T-helper 9 cell (primary cell): ENCODE results near the gene SLC38A5.
"Not testable (repeated sequence)": the region's sequence is repeated elsewhere in the genome, so short reads cannot be mapped to it uniquely, and the experiment has no call there.

Source experiments
- DNase-seq: peaks from one replicate; pipeline ENCODE4 v3.0.0-alpha.2; 2020

The SLC38A5 gene

DNA sequence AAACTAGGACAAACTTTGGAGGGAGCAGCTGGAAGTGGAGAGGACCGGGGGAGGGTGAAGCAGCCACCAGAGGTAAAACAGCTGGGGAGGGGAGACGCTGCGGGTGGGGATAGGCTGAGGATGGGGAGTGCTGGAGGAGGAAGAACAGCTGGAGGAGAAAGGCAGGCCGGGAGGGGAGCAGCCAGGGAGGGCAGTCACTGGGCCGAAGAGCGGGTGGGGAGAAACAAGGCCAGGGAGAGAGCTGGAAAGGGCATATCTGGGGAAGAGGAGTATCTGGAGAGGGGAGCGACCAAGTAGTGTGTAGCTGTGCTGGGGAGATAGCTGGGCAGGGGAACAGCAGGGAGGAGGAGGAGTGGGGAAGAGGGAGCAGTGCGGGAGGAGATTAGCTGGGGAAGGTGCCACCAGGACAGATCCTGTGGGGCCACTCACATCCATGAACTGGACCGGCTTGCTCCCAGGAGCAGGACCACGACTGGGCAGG, 2.7 kb downstream of the SLC38A5 start:
- no peak for DNase-seq

- DNase-seq = no peak
Measured at GRCh38 chrX:48466696-48467095, 3.4 kb downstream of the SLC38A5 start.

DNA sequence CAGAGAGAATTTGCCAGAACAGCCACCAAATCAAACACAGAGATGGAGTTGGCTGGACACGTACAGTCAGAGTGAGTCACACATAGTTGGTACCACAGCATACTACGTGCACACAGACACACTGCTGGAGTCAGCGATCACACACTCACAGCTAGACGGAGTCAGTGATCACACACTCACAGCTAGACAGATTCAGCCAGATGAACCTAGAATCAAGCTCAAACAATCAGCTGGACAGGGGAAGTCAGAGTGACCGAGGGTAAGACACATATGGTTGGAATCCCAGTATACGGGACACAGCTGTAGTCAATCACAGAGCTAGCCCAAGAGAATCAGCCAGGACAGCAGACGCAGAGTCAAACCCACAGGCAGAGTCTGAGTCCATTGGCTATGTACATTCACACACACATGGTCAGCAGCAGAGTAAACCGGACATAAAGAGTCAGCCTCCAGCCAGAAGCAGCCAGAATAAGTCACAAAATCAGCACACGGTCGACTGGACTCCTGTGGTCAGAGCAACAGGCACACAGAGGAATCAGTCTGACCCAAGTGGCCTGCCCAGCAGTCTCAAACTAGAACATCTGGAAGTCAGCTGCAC, 4.6 kb downstream of the SLC38A5 start:
- DNase-seq = no peak

GRCh38 chrX:48461830-48462229, 8.2 kb downstream of the SLC38A5 start:
- no peak for DNase-seq

DNA sequence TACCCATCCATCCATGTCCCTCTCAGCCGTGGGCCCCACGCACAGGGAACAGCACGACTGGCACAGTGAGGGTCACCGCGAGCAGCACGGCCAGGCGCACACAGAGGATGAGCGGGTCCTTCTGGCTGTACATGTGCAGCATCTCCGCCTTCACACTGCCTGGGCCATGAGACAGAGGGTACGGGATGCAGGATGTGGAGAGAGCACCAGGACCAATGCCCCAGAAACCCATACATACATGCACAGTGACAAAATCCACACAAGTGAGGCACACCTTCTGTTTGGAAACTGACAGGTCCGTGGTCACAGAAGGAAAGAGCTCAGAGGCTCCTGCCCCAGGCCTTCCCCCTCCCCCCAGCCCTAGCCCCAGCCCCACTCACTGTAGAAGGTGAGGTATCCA, 9.5 kb downstream of the SLC38A5 start:
- DNase-seq = no peak

- no peak for DNase-seq
Measured at GRCh38 chrX:48460031-48460430, 10.0 kb downstream of the SLC38A5 start.

DNA sequence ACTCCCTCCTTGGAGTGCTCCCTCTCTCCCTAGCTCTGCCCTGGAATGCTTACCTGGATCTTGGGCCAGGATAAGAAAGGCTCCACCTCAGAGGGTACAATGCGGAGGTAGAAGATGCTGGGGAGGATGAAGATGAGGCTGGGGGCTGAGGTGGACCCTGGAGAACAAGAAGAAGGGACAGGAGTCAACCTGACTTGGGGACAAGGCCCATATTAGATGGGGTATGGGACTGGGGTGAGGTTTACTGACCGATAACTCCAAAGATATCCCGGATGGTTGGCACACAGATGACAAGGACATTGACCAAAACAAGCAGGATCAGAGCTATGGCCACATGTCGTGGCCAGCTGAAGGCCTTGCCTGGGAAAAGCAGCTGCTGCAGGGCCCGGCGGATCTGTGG, 10.6 kb downstream of the SLC38A5 start:
- no peak for DNase-seq

DNA sequence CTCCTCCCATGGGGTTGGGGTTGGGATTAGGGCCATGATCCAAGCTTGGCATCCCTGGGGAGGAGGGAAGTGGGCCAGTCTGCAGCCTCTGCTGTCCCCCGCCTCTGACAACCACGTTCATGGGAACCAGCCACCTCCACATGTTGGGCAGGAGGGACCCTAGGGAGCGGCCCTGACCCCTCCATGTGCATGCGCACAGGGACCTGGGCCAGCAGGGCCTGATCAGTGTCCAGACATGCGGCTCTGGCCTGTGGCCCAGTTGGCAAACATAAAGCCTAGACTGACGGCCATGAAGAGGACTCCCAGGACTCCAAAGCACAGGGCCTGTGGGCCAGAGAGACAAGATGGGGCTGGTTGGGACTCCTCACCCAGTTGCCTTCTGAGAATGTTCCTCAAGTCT, 11.3 kb downstream of the SLC38A5 start:
- no peak for DNase-seq

- DNase-seq = no peak
Measured at GRCh38 chrX:48456628-48457331, 13.3 kb downstream of the SLC38A5 start.

- no peak for DNase-seq
Measured at GRCh38 chrX:48451708-48452107, 18.4 kb downstream of the SLC38A5 start.

- no peak for DNase-seq
Measured at GRCh38 chrX:48450076-48450475, 20.0 kb downstream of the SLC38A5 start.

DNA sequence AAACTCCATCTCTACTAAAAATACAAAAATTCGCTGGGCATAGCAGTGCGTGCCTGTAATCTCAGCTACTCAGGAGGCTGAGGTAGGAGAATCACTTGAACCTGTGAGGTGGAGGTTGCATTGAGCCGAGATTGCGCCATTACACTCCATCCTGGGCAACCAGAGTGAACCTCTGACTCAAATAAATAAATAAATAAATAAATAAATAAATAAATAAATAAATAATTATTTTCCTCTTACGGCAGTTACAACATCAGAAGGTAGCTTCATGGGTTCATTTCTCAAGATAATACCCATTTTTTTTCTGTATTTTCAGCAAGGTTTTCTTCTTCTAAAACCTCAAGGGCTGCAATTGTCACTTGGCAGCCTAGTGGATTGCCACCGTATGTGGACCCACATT, 22.9 kb downstream of the SLC38A5 start:
- not testable (repeated sequence) for DNase-seq

GRCh38 chrX:48433713-48434112, 36.3 kb downstream of the SLC38A5 start:
- not testable (repeated sequence) for DNase-seq

DNA sequence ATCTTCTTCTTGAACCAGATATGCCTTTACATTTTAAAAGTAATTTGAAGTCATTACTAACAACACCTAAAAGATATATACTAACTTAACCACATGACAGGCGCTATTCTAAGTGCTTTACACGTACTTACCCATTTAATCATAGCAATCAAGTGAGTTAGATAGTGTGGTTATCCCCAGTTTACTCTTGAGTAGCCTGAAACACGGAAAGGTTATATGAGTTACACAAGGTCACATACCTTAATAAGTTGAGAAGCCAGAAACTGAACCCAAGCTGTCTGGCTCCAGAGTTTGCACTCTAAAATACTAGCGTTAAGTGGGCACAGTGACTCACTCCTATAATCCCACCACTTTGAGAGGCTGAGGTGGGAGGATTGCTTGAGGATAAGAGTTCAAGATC, 39.9 kb downstream of the SLC38A5 start:
- not testable (repeated sequence) for DNase-seq

DNA sequence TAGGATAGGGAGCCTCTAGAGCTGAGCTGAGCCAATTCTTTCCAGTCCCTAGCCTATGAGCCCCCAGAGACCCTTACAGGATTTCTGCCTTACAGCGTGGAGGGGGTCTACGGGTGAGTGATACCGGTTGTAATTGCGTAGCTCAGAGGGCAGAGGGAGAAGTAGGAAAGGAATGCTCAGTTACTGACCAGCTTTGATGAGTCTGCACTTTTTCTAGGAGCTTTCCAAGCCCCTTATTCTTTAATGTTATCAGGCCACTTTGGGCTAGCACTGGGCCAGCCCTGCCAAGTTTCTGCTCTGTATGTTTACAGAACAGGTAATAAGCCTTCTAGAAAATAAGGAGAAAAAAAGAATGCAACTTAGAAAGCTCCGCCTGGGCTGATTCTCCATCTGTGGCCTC, 40.5 kb downstream of the SLC38A5 start:
- DNase-seq = not testable (repeated sequence)

GRCh38 chrX:48427027-48427716, 42.9 kb downstream of the SLC38A5 start:
- DNase-seq = not testable (repeated sequence)

GRCh38 chrX:48411860-48412259, 58.2 kb downstream of the SLC38A5 start, which contains the start of gene SSX4B:
Gene SSX4B (minus strand): TSS chrX:48411960. CDS start chrX:48411372, 588 bp downstream.
- not testable (repeated sequence) for DNase-seq
